Activated T-helper 1 cell treated with Interleukin-2 at 50 U/mL for 16 hours (primary cell): ENCODE data around the gene ZNF888.
"Not testable (repeated sequence)": the region's sequence is repeated elsewhere in the genome, so short reads cannot be mapped to it uniquely, and the experiment has no call there.

ENCODE experiments used
- DNase-seq: peaks from one replicate; pipeline ENCODE4 v3.0.0-alpha.2; 2020; ENCODE audit warnings: low read depth

ZNF888 gene

GRCh38 chr19:52872996-52873395 is 50.2 kb downstream of the ZNF888 start:
- DNase-seq: not testable (repeated sequence)

DNA sequence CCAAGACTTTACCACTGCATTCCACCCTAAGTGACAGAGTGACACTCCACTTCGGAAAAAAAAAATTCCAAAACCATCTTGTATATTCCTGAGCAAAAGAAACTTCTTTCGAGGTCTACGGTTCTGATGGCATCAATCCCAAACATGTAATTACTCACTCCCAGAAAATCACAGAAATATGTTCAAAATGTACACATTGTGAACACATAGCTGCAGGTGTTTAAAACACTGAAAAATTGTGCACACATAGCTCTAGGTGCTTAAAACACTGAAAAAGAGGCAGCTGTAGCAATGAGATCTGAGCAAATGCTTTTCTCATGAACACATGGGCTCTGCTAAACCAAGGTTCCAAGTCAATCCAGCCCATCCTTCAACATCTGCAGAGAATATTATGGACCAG is 51.8 kb downstream of the ZNF888 start:
- DNase-seq: no peak

DNA sequence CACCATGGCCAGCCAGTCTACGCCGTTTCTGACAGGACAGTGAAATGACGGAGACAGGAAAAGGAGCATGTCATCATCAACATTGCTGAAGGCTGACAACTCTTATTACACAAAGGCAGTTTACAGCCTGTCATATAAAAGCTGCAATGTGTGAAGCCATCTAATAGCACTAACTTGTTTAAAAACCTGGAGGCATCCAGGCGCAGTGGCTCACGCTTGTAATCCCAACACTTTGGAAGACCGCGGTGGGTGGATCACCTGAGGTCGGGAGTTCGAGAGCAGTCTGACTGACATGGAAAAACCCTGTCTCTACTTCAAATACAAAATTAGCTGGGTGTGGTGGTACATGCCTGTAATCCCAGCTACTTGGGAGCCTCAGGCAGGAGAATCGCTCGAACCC is 55.2 kb downstream of the ZNF888 start:
- DNase-seq: not testable (repeated sequence)

GRCh38 chr19:52857378-52858191 is 65.6 kb downstream of the ZNF888 start, which contains the start of gene ZNF468:
TSS of gene ZNF468 (minus strand) at chr19:52857619. CDS start at chr19:52854272, 3,347 bp downstream.
- DNase-seq: peak; percentile 52

GRCh38 chr19:52856540-52857377 is 66.5 kb downstream of the ZNF888 start:
- not testable (repeated sequence) for DNase-seq
